HepG2 (cell line): Measurements from ENCODE around the gene BAHCC1.

Source experiments
- NFRKB ChIP-seq: fragments of 450-650 bp; IDR thresholded peaks from 2 replicates; pipeline ENCODE4 v1.6.1; 2017
- ZNF788 ChIP-seq: sonication (generic); formaldehyde crosslinking; IDR thresholded peaks from 2 replicates; pipeline ENCODE4 v1.5.0; 2020; ENCODE audit warnings: mild to moderate bottlenecking, missing genetic modification reagents, borderline replicate concordance

- no peak for TF ChIP-seq NFRKB
- no peak for TF ChIP-seq ZNF788 (CRISPR knock-in tag)
Measured at GRCh38 chr17:81477173-81477572, 81.9 kb downstream of the BAHCC1 start.
